Gastroesophageal sphincter (tissue), 3 donors: ENCODE data around the gene XIRP2.

Experiments
- CTCF ChIP-seq, 4 experiments: fragments of 200-600 bp in 2 of 4; fragments of 450-650 bp in 2 of 4; sonication (generic) in 1 of 4; IDR thresholded peaks; one replicate each; pipeline ENCODE4 v1.5.1; 2017 to 2019; ENCODE audit warnings: antibody characterized with exemption in 4 of 4, mild to moderate bottlenecking in 2 of 4, moderate library complexity in 2 of 4
- EP300 ChIP-seq: sonication (generic); formaldehyde crosslinking; IDR thresholded peaks from one replicate; pipeline ENCODE4 v1.6.1; 2017; ENCODE audit warnings: antibody characterized with exemption, mild to moderate bottlenecking
- POLR2A ChIP-seq, 2 donors: fragments of 450-650 bp; IDR thresholded peaks; one replicate each; pipeline ENCODE4 v1.6.1; 2017; ENCODE audit warnings: antibody characterized with exemption in 2 of 2, mild to moderate bottlenecking in 2 of 2, moderate library complexity in 1 of 2

GRCh38 chr2:167190053-167190452 lies 301.8 kb downstream of the XIRP2 start:
- TF ChIP-seq POLR2A (IDR thresholded peaks at IDR 0.05) (no peak), CTCF (IDR thresholded peaks at IDR 0.05) (no peak), EP300 (no peak)
